SK-N-DZ (cell line): ENCODE results near the gene METTL1. TPM values are rescaled to one million over a fixed set of nuclear protein-coding genes. Genes with fewer than 3 reads are reported as not detected.
A peak's percentile ranks its signal among the peaks of the same experiment; 100 is the strongest.
"Not testable (repeated sequence)": the region's sequence is repeated elsewhere in the genome, so short reads cannot be mapped to it uniquely, and the experiment has no call there.

Experiments used
- DNase-seq: peaks from one replicate; pipeline ENCODE4 v3.0.0-alpha.2; 2015; ENCODE audit warnings: low spot score
- polyA plus RNA-seq, 2 experiments: library from polyadenylated mRNA; depleted of rRNA; stranded (reverse); fragments of >200 nt; gene quantifications; 2 replicates each; pipeline ENCODE4 v1.2.3, GENCODE V29; 2014

METTL1 gene
- polyA plus RNA-seq (2014; cell fraction: cytosol; rRNA removed) = 9.8 and 11.7 TPM in 2 replicates
- polyA plus RNA-seq (2014; cell fraction: nucleus; rRNA removed) = 19.3 and 31.1 TPM in 2 replicates

DNA sequence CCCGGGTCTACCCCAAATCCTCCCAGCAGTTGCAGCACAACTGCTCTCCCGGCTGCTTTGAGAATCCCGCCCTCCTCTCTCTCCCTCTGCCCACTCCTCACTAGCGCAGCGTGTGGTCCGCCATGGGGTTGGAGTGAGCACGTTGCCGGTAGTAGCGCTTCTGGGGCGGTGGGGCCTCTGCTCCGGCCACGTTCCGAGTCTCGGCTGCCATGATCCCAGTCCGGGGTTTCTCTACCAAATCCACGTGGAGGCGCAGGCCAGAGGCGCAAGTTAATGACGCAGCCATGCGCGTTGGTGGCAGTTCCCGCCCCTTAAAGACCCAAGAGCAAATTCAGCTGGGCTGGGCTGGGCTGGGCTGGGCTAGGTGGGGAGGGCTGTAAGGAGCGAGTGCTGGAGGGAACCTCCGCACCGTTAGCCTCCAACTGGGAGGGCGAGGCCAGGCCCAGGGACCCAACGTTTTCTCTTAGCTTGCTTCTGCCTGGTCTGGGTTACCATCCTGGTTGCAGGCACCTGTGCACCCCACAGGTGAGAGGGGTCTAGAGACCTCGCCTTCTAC lies at the start of gene METTL1:
Gene METTL1 (minus strand): TSS at position 233 of the 556 bp plus-strand sequence. CDS start 22 bp downstream, at position 211.
- peak; percentile 98 for DNase-seq

DNA sequence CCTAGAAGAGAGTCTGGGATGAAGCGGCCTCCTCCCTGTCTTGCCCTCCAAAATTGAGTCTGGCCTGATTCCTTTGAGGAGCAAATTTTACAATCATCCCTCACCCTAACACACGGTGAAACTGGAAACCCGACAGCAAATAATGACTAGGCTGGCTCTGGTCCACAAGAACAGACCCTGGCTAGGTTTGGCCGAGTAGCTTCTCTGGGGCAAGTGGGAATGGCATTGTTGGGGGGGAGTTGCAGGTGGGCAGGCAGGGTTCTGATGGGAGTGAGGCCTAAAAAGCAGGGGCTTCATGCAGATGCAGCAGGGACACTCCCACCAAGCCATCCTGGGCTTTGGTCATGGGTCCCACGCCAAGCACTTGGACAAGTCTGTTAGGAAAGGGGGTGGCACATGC lies 49.1 kb upstream of the METTL1 start:
- DNase-seq = not testable (repeated sequence)

DNA sequence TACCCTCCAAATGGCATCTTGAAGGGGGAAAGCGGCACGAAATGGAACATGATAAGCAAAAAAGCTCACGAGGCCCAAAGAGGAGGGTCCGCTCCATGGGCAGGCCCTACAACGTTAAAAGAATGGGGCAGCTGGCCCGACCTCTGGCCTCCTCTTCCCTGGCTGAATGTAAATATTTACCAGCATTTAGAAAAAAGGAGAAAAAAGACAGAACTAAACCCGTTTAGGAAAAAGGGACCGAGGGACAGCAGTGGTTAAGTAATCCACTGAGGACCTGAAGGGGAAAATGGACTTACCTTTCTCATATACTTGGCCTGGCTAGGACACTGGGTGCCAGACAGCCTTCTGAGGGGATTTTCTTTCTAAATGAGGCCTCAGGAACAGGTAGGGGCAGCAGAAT lies 48.2 kb upstream of the METTL1 start:
- not testable (repeated sequence) for DNase-seq

DNA sequence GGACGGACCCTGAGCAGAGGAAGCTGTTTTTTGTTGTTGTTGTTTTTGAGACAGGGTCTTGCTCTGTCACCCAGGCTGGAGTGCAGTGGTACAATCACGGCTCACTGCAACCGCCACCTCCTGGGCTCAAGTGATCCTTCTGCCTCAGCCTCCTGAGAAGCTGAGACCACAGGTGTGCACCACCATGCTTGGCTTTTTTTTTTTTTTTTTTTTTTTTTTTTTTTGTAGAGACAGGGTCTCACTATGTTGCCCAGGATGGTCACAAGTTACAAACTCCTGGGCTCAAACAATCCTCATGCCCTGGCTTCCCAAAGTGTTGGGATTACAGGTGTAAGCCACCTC lies 46.1 kb upstream of the METTL1 start:
- not testable (repeated sequence) for DNase-seq

DNA sequence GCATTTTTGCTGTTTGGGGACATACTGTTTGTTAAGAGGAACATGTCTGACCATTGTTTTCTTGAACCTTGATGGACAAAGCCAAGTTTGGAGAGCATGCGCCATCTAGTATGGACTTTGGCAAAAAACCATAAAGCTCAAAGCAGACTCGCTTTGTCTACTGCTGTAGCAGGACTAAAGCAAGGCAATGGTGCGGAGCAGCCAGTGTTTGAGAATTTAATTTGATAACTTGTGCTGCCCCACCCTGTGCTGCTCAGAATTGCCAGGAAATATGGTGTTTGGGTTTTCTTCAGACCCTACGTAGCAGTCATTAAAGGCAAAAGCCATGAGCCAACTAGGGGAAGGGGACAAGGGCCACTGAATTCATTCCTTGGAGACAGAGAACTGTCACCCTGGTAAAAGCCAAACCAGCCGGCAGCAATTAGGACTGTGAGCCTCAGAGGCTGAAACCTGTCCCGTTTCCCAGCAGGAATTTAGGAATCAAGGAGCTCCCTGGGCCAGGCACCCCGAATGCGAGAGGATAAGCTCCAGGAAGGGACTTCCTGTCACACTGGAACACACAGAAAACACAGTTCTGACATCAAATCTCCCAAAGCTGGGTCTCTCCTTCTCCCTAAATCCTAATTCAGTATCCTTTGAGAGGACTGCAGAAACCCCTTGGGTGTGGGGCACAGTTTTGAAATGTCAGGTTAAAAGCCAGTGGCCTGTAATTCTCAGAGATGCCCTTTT lies 45.5 kb upstream of the METTL1 start:
- no peak for DNase-seq

DNA sequence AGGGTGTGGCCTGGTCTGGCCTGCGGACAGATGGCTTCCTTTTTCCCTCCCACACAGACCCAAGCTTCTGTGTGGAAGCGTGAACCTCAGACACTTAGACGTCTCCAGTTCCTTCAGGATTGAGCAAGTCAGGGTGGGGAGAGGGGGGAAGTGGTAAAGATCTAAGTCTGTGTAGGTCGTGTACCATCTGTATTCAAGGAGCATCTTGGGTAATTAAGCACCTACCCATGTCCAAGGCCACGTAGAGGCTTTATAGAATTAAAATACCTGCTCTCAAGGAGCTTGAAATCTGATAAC lies 44.9 kb upstream of the METTL1 start:
- DNase-seq = no peak

DNA sequence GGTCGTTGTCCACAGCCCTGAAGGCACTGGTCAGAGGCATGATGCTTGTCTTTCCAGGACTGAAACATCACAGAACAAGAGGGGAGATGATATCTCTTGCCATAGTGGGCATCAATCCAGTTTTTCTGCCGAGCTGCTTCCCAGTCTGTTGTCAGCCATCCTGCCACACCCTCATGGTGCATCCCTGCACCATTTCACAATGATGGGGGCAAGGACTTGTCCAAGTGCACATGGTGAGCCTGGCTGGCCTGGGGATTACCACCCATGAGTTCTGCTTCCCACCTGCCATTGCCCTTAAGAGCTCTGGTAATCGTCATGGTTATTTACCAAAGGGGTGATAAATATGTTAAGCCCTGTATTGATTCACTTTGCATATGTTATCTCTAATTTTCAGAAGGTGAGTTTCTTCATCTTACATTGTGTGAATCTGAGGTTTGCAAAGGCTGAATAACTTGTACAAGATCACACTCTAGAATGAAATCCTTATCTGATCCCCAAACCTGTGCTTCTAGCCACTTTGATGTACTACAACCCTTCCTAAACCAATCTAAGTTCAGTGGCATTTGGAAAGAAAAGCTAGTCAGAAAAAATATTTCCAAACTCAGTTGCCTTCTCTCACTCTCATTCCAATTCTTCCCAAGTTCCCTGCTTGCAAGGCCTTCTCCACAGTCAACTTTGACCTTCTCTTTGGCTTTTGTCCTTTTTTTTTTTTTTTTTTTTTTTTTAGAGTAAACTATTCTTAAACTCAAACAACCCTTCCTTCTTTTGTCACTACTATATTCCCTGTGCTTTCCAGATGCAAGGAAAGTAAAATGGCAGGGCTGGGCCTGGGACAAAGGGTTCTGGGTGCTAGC lies 44.3 kb upstream of the METTL1 start:
- DNase-seq = no peak

DNA sequence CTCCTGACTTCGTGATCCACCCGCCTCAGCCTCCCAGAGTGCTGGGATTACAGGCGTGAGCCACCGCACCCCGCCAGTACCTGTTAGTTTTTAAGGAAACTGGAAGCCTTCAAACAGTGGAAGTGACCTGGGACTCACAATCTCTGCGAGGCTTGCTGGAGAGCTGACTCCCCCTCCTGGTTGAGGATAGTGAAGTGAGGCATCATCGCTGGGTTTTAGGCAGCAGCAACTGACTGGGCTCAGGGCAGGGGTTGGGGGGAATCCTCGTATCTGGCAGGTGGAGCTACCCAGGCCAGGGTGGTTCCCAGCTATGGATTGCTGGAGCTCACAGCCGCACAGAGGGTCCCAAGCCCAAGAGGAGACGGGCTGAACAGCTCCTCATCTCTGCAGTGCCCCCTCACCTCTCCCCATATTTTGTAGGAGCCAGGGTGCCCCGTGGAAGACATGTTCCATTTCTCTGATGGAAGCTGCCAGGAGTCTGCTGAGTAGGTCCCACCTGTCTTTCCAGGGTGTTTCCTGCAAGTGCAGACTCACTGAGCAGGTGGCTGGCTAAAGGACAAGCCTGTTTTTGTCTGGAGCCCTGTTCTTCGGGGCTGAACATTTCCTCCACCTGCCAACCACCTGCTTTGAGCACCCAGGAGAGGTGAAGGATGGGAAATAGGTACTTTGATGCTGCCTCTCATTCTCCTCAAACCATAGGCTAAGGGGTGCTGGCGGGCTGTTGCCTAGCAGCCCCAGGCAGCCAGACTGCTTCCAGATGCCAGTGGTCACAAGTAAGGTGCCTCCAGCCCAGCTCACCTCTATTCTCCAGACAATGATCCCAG lies 43.5 kb upstream of the METTL1 start:
- no peak for DNase-seq

DNA sequence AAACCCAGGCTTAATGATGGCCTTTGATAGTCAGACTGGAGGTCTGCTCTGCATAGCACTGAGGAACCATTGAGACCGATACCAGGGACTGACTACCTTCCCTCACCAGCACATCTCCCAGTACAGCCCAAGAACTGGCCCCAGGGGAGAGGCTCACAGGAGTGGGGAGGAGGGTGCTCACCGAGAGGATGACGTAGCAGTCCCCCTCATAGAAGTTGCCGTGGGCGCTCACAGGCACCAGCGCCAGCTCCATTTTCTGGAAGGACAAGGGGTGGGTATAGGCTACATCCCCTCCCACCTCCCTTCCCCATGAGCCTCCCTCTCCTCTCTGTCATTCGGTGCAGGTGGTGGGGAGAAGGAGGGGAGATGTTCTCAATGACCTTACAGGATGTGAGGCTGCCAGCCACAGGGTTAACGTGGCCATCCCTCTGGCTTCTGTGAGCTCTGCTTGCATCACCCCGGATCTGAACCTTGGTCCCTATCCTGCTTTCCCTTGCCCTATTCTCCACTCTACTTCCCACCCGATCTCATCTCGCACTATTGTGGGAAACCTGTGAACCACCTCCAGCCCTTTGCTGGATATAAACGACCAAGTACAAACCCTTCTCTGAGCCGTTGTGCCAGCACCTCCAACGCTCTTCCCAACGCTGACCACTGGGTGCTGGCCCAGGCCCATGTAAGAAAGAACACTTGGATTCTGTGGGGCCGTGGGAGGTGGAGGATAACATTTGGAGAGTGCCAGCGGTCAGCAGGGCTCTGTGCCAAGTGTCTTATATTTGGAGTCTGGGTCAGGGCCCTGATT lies 42.3 kb upstream of the METTL1 start:
- DNase-seq = no peak

DNA sequence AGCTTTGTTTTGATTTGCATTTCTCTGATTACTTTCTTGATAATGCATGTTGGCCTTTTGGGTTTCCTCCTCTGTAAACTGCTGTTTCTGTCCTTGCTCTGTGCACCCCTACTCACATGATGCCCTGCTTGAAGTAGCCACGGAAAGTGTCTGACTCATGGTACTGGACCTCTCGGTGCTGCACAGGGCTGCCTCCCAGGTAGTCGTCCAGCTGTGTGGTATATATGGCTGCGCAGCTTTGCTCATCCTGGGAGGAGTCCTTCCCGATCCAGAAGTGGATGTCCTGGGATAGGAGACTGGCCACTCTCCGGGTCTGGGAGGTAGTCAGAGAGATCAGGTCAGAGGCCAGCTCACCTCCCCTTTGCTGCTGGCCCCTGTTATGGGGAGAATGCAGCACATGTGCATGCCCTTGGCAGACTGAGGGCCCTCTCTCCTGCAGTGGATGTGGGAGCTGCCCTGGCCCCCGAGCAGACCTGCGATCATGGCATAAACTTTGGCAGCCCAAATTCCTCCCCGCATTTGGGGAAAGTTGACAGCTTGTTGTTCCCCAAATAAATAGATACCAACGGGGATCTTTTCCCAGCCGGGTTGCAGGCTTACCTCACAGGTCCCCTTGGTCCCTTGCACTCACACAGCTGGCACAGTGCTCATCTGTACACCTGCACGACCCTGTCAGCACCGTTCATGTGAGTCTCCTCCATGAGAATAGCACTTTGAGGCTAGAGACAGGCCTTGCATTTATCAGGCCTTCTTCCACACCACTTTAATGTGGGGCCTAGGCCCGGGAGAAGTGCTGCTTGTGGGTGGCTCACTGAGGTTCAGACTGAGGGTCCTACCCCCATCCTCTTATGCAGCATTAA lies 41.4 kb upstream of the METTL1 start:
- no peak for DNase-seq

DNA sequence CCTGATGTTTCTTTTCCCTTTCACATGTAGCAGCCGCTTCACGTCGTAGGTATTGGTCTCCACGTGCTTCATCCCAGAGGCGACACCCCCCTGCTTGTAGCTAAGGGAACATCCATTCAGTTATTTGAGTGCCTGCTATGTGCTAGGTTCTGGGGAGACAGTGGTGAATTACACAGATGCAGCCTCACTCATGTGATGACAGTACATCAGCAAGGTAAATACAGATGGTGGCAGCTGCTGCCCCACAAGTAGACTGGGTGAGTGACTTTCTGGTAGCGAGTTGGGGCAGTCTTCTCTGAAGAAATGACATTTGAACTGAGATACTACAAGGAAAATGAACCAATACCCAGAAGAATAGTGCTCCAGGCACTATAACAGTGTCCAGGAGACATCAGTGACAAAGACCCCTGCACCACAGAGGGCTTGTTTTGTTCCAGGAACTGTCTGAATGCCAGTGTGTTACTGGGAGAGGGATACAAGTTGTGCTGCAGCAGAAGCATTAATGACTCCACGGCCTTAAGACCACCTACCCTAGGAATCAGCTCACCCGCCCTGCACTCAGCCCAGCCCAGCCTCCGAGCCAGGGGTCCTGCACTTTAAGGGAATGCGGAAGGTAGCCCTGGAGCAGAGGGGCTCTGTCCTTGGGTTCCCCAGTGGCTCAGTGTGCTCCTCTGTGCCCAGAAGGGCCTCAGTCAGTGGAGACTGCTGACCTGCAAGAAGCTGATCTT lies 39.3 kb upstream of the METTL1 start:
- no peak for DNase-seq

DNA sequence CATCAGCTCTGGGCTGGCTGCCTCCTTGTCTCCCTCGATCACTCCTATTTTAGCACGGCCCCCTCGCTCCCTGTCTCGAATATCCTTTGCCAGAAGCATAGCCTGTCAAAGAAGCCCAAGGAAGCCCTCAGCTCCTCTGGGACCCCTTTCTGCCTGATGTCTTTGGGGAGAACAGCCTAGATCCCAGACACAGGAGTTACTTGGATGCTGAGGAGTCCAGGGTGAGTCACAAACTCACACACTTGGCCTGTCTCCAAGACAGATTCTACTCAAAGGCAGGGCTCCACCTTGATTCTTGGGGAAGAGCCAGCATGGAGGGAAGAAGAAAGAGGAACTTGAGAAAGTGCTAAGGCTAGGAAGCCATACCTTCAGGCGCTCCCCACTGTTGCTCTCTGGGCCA lies 38.5 kb upstream of the METTL1 start:
- no peak for DNase-seq

DNA sequence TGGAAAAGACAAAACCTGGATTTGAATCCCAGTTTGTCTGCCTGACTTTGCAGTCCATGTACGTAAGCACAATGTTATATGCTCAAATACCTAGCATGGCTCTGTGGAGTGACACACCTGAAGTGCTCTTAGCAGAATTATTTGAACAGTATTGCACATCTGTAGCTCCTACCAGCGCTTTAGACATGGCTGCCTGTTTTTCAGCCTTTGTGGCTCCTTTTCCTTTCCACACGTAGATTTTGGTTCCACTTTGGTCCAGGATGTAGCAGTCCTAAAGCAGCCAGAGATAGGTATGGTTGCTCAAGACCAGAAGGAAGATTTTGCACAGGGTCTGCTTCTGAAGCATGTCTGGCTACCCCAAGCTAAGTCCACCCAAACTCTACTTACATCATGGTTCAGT lies 37.5 kb upstream of the METTL1 start:
- no peak for DNase-seq

DNA sequence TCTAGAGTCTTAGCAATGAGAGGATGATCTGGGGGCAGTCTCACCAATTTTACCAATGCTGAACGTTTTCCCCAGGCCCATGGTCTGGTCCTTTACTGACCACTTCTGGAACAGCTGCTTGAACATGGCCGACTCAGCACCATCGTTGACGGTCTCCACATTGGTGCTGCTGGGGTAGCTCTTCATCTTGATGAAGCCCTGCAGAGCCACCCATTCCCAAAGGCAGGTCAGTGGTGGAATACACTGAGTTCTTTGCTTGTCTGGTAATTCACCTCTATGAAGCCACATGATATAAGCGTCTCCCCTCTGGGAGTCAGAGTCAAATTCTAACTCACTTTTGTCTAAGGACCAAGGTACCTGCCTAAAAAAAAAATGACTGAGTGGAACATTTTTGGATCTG lies 36.4 kb upstream of the METTL1 start:
- no peak for DNase-seq

DNA sequence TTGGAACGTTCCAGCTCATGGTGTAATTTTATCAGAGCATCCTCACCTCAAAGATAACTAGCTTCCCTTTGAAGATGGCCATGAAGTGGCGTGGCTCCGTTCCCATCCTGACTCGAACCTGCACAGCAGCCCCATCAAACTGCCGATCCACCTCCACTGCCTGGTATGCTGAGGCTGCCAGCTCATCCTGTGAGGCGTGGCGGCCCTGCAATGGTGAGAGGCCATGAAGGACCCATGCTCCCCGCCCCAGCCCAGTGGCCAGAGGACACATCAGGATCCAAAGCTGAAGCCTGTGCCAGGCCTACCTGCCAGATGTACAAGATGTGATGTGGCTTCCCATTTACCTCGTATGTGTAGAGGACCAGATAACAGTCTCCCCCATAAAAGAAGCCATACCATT lies 35.4 kb upstream of the METTL1 start:
- DNase-seq = no peak

DNA sequence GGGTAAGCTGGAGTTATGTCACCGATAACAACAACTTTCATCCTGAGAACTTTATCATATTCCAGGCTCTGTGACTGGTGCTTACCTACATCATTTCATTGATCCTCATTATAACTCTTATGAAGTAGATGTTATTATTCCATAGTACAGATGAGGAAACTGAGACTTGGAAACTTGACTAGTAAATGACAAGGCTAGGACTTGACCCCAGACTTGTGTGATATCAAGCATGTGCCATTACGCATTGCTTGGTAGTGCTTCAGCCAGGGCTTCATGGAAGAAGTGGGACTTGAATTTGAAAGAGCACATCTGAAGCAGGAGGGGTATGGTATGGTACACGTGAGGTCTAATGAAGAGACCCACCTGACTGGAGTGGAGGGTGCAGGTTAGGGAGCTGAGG lies 34.8 kb upstream of the METTL1 start:
- no peak for DNase-seq

DNA sequence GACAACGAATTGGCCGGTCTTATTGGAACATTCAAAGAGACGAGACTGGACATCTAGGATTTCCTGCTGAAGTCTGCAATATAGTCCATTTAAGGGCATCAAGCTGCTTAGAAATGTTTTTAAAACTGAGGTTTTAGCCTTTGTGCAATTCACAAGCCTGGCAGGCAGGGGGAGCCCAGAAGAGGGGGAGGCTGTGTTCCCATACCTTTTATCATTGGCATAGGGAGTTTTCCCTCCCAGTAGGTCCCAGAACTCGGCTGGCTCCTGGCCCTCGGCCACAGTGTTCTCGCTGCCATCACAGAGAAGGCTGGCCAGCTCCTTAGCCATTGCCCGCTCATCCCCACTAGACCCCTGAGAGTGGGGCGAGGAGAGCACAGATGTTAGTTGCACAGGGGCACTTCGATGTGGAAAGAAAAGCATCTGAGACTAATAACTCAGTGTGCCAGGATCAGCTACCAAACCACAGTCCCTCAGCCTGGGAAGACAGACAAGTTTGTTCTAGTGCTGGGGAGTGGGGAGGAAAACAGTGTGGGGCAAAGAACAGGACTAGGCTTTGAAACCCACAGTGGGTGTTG lies 31.5 kb upstream of the METTL1 start:
- no peak for DNase-seq

DNA sequence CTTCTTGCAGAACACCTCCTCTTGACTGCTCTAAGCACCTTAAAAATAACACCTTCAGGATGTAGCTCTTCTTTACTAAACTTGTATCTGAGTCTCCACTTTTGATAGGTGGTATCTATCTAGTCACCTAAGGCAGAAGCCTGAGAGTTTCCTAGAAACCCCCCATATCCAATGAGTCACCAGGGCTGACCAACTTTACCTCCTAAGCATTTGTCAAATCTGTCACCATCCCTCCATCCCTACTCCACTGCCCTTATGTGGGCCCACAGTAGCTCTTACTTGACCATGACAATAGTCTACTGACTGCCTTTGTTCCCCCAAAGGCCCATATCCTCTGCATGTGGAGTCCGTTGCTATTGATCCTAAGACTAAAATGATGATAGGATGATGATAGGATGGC lies 30.7 kb upstream of the METTL1 start:
- no peak for DNase-seq

DNA sequence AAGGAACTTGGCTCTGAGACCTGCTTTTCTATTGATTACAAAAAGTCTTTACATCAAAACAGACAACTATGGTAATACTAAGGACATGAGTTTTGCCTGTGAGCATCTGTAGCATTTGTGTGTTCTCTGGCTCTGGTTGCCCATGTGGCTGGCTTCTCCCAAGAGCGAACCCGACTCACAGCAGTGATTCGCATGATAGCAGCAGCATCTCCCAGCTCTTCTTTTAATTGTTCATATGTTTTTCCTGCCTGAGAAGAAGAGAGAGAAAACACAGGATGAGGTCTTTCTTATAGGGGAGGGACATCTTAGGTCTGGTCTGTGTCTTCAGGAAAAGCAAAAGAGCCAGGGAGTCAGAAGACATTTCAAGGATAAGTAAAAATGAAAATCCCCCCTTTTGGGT lies 29.1 kb upstream of the METTL1 start:
- no peak for DNase-seq
